ENCODE data around the gene PIGZ. TPM values are rescaled to one million over a fixed set of nuclear protein-coding genes. Genes with fewer than 3 reads are reported as not detected.
A peak's percentile ranks its signal among the peaks of the same experiment; 100 is the strongest.

PIGZ gene
- total and polyA plus RNA-seq, 9 of the 15 experiments (the other 6 are each of a cell fraction or from before 2014, with no cell fraction given), result 0.15 to 1.8 (median 0.76) TPM

GRCh38 chr3:196942226-196942914, 26.3 kb downstream of the PIGZ start, which contains the start of gene NCBP2 (continued):
- TF ChIP-seq ZSCAN32 (CRISPR knock-in tag; IDR thresholded peaks at IDR 0.05), result 0 out of 2 replicates have a peak, but pooled peaks have one; percentile 34
- TF ChIP-seq TCF3 (CRISPR knock-in tag; IDR thresholded peaks at IDR 0.05), result peak; percentile 27; the same call in 1 of the 2 replicates
- no peak for TF ChIP-seq MEF2D (tag; conservative IDR thresholded peaks at IDR 0.05; ENCODE audit: low read depth)
- TF ChIP-seq PHF20 (IDR thresholded peaks at IDR 0.05; ENCODE audit: partially characterized antibody), result peak; percentile 96
- peak; percentile 96 for TF ChIP-seq ZFX (CRISPR knock-in tag; IDR thresholded peaks at IDR 0.05)
- TF ChIP-seq, protein P1, sequence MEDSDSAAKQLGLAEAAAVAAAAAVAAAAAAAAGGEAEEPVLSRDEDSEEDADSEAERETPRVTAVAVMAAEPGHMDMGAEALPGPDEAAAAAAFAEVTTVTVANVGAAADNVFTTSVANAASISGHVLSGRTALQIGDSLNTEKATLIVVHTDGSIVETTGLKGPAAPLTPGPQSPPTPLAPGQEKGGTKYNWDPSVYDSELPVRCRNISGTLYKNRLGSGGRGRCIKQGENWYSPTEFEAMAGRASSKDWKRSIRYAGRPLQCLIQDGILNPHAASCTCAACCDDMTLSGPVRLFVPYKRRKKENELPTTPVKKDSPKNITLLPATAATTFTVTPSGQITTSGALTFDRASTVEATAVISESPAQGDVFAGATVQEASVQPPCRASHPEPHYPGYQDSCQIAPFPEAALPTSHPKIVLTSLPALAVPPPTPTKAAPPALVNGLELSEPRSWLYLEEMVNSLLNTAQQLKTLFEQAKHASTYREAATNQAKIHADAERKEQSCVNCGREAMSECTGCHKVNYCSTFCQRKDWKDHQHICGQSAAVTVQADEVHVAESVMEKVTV (CRISPR knock-in tag; IDR thresholded peaks at IDR 0.05), result peak; percentile 51; the same call in 1 of the 2 replicates
- no peak for TF ChIP-seq FOXJ2 (tag; IDR thresholded peaks at IDR 0.05)
- TF ChIP-seq BMI1 (IDR thresholded peaks at IDR 0.05; ENCODE audit: low read length), result no peak
- TF ChIP-seq, protein P2, sequence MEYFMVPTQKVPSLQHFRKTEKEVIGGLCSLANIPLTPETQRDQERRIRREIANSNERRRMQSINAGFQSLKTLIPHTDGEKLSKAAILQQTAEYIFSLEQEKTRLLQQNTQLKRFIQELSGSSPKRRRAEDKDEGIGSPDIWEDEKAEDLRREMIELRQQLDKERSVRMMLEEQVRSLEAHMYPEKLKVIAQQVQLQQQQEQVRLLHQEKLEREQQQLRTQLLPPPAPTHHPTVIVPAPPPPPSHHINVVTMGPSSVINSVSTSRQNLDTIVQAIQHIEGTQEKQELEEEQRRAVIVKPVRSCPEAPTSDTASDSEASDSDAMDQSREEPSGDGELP (CRISPR knock-in tag; IDR thresholded peaks at IDR 0.05; ENCODE audit: borderline replicate concordance), result peak; percentile 90
- TF ChIP-seq, protein P3, sequence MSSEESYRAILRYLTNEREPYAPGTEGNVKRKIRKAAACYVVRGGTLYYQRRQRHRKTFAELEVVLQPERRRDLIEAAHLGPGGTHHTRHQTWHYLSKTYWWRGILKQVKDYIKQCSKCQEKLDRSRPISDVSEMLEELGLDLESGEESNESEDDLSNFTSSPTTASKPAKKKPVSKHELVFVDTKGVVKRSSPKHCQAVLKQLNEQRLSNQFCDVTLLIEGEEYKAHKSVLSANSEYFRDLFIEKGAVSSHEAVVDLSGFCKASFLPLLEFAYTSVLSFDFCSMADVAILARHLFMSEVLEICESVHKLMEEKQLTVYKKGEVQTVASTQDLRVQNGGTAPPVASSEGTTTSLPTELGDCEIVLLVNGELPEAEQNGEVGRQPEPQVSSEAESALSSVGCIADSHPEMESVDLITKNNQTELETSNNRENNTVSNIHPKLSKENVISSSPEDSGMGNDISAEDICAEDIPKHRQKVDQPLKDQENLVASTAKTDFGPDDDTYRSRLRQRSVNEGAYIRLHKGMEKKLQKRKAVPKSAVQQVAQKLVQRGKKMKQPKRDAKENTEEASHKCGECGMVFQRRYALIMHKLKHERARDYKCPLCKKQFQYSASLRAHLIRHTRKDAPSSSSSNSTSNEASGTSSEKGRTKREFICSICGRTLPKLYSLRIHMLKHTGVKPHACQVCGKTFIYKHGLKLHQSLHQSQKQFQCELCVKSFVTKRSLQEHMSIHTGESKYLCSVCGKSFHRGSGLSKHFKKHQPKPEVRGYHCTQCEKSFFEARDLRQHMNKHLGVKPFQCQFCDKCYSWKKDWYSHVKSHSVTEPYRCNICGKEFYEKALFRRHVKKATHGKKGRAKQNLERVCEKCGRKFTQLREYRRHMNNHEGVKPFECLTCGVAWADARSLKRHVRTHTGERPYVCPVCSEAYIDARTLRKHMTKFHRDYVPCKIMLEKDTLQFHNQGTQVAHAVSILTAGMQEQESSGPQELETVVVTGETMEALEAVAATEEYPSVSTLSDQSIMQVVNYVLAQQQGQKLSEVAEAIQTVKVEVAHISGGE (CRISPR knock-in tag; IDR thresholded peaks at IDR 0.05), result peak; percentile 86 to 97 (median 93); a peak in 5 of 6 replicates
- peak; percentile 65; the same call in 1 of the 2 replicates for TF ChIP-seq SPI1 (IDR thresholded peaks at IDR 0.05; ENCODE audit: borderline replicate concordance, low read depth, low read length)
- TF ChIP-seq PHF8 (IDR thresholded peaks at IDR 0.05; ENCODE audit: borderline replicate concordance, low read length), result peak; percentile 88; the same call in 1 of the 2 replicates
- TF ChIP-seq MAFG (tag; conservative IDR thresholded peaks at IDR 0.05), result no peak
- peak; percentile 86 for TF ChIP-seq TBP (optimal IDR thresholded peaks at IDR 0.05; ENCODE audit: low read depth, low read length)
- no peak; the same call in 1 of the 2 replicates for TF ChIP-seq PHB (CRISPR knock-in tag; IDR thresholded peaks at IDR 0.05)
- TF ChIP-seq BCLAF1 (IDR thresholded peaks at IDR 0.05; ENCODE audit: borderline replicate concordance in 1 of 2, control insufficient read depth in 1 of 2, low read depth in 2 of 2, low read length in 1 of 2), result peak in 1 of 2 experiments; percentile 65; a peak in 2 of 4 replicates
- peak; percentile 62; the same call in 1 of the 2 replicates for TF ChIP-seq HNRNPL (IDR thresholded peaks at IDR 0.05; ENCODE audit: low read depth, low read length)
- peak; percentile 54 for TF ChIP-seq GATAD2B (IDR thresholded peaks at IDR 0.05; ENCODE audit: borderline replicate concordance)
